Astrocyte of the spinal cord (primary cell): ENCODE measurements around the gene PRICKLE2.

Experiments
- DNase-seq: peaks from one replicate; pipeline ENCODE4 v3.0.0; 2011; ENCODE audit warnings: low read depth, low spot score
- H3K4me3 ChIP-seq: 2 replicates; pipeline ENCODE4 v1.5.1; 2011; ENCODE audit warnings: low read depth, mild to moderate bottlenecking, low read length, moderate library complexity
- CTCF ChIP-seq: IDR thresholded peaks from 2 replicates; pipeline ENCODE4 v1.5.1; 2012; ENCODE audit warnings: low read depth, mild to moderate bottlenecking, low read length, inconsistent platforms
- in situ Hi-C: cut with HindIII; loops from 2 replicates; pipeline ENCODE4 v1.10.0; 2017; ENCODE audit warnings: low sequenced_read_pairs

The PRICKLE2 gene

GRCh38 chr3:64152676-64153466, 72.4 kb downstream of the PRICKLE2 start:
- DNase-seq = no peak
- no peak for TF ChIP-seq CTCF
- in situ Hi-C loops = no loop called here
- no peak overlapping the region for H3K4me3 ChIP-seq

- peak; percentile 85 for DNase-seq
- in situ Hi-C loops = no loop called here
- no peak for TF ChIP-seq CTCF
- no peak overlapping the region for H3K4me3 ChIP-seq
These were observed 73.2 kb downstream of the PRICKLE2 start for GRCh38 chr3:64152086-64152485.

- no peak for DNase-seq
- TF ChIP-seq CTCF = no peak
- H3K4me3 ChIP-seq = no peak overlapping the region
- in situ Hi-C loops = no loop called here
These were observed 73.9 kb downstream of the PRICKLE2 start for GRCh38 chr3:64151342-64151871.

GRCh38 chr3:64150623-64151207, 74.6 kb downstream of the PRICKLE2 start:
- peak; percentile 96 for DNase-seq
- in situ Hi-C loops = no loop called here

GRCh38 chr3:64149886-64150285, 75.4 kb downstream of the PRICKLE2 start:
- TF ChIP-seq CTCF = no peak
- DNase-seq = no peak
- H3K4me3 ChIP-seq = no peak overlapping the region
- in situ Hi-C loops = no loop called here

More at GRCh38 chr3:64150623-64151207, 74.6 kb downstream of the PRICKLE2 start:
- no peak overlapping the region for H3K4me3 ChIP-seq
- no peak for TF ChIP-seq CTCF

GRCh38 chr3:64148955-64149653, 76.2 kb downstream of the PRICKLE2 start:
- in situ Hi-C loops = no loop called here
- DNase-seq = no peak
- no peak overlapping the region for H3K4me3 ChIP-seq
- no peak for TF ChIP-seq CTCF
